Measurements from ENCODE around the gene SLC16A10.
"Not testable (repeated sequence)": the region's sequence is repeated elsewhere in the genome, so short reads cannot be mapped to it uniquely, and the experiment has no call there.

SLC16A10 gene

GRCh38 chr6:111080698-111081097, 6.6 kb upstream of the SLC16A10 start:
- no peak for DNase-seq (ENCODE audit: extremely low read depth in 1 of 2, low read depth in 1 of 2)

DNA sequence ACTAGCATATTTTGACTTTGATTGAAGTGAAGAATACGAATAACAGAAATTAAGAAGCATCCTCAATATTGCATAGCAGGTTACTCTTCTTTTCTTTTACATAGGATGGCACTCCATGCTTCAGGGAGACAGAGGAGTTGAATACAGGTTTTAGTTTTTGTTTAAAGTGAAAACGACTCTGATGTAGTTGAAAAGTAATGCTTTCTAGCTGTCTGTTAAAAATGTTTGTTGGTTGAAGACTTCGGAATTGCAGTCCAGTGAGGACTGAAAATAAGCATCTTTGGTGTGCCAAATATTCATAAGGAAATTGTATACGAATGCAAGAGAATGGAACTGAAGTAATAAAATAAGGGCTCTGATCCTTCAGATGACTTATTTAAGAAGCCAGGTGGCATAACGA, 618 bp upstream of the SLC16A10 start:
- DNase-seq (ENCODE audit: extremely low read depth in 1 of 2, low read depth in 1 of 2), result no peak

GRCh38 chr6:111087871-111088667, 766 bp downstream of the SLC16A10 start:
- DNase-seq (ENCODE audit: extremely low read depth in 1 of 2, low read depth in 1 of 2), result peak; percentile 36 to 45

GRCh38 chr6:111088668-111089003, 1.3 kb downstream of the SLC16A10 start:
- no peak for DNase-seq (ENCODE audit: extremely low read depth in 1 of 2, low read depth in 1 of 2)

- DNase-seq (ENCODE audit: extremely low read depth in 1 of 2, low read depth in 1 of 2), result no peak
These were observed 3.5 kb downstream of the SLC16A10 start for GRCh38 chr6:111090766-111091165.

- no peak for DNase-seq (ENCODE audit: extremely low read depth in 1 of 2, low read depth in 1 of 2)
These were observed 4.7 kb downstream of the SLC16A10 start for GRCh38 chr6:111091987-111092386.

- not testable (repeated sequence) for DNase-seq (ENCODE audit: extremely low read depth in 1 of 2, low read depth in 1 of 2)
These were observed 8.2 kb downstream of the SLC16A10 start for GRCh38 chr6:111095488-111095887.

GRCh38 chr6:111096246-111096645, 8.9 kb downstream of the SLC16A10 start:
- no peak for DNase-seq (ENCODE audit: extremely low read depth in 1 of 2, low read depth in 1 of 2)

DNA sequence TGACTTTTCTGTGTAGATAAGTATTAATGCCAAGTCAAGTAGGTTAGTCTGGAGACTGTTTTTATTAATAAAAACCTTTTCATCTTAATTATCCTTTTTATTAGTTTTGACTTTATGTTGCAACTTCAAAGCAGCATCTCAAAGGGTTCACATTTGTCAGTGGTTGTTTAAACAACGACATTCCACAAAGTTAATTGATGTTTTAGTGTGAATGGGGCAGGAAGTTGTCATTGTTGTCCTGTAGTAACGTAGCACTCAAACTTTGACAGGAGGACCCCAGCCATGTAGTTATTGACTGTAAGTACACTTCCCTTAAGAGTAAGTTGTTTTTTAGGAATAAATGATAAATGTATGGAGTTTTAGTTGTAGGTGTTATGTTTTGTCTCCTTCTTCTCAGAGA, 11.3 kb downstream of the SLC16A10 start:
- DNase-seq (ENCODE audit: extremely low read depth in 1 of 2, low read depth in 1 of 2), result no peak

DNA sequence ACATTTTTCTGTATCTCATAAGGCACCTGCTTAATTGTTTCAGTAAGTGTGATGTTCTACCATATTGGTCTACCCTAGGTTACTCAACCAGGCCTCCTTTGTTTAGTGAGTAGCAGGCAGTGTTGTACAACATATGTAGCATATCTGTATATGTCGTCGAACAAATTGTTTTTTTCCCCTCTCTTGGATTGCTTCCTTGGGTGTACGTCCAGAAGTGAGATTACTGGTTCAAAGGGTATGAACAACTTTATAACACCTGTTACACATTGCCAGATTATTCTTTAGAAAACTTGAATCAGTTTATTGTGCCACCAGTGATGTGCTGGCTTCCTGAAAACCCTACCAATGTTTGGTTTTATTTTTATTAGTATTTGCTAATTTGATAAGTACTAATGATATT, 14.7 kb downstream of the SLC16A10 start:
- no peak for DNase-seq (ENCODE audit: extremely low read depth in 1 of 2, low read depth in 1 of 2)

DNA sequence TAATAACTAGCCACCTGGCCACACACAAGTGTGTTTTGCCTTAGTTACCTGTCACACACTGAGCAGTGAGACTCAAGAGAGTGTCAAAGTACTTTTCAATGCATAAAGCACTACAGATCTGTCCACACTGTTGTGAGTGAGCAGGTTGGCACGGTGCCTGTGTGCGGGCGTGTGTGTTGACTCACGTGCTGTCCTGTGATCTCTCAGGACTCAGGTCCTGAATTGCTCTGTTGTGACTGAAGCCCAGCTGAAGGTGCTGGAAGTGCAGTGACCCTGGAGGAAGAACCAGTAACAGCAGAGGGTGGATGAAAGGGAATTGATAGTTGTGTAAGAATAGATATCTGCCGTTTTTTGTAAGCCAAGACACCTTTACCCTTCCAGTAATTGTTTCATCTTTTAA, 18.3 kb downstream of the SLC16A10 start:
- DNase-seq (ENCODE audit: extremely low read depth in 1 of 2, low read depth in 1 of 2), result no peak

GRCh38 chr6:111107589-111107988, 20.3 kb downstream of the SLC16A10 start:
- DNase-seq (ENCODE audit: extremely low read depth in 1 of 2, low read depth in 1 of 2), result no peak

- DNase-seq (ENCODE audit: extremely low read depth in 1 of 2, low read depth in 1 of 2), result no peak
These were observed 22.7 kb downstream of the SLC16A10 start for GRCh38 chr6:111110036-111110435.

- no peak for DNase-seq (ENCODE audit: extremely low read depth in 1 of 2, low read depth in 1 of 2)
These were observed 26.2 kb downstream of the SLC16A10 start for GRCh38 chr6:111113336-111114086.

GRCh38 chr6:111114087-111114443, 26.8 kb downstream of the SLC16A10 start:
- no peak for DNase-seq (ENCODE audit: extremely low read depth in 1 of 2, low read depth in 1 of 2)

DNA sequence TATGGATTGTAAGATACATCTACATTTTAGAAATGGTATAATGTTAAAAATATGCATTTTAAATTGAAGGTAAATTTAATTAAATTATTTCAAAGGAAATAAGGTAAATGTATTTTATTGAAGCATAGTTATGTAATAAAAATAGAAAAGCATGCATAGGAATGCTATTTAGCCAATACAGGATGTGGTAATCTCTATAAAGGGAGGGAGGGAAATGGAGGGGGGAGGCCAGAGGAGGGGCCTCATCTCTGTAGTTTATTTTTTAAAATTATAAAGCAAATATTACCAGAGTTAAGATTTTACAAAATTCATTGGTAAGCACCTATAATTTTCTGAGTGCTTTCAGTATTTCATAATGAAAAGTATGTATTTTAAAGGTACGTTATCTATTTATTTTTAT, 27.2 kb downstream of the SLC16A10 start:
- DNase-seq (ENCODE audit: extremely low read depth in 1 of 2, low read depth in 1 of 2), result no peak

DNA sequence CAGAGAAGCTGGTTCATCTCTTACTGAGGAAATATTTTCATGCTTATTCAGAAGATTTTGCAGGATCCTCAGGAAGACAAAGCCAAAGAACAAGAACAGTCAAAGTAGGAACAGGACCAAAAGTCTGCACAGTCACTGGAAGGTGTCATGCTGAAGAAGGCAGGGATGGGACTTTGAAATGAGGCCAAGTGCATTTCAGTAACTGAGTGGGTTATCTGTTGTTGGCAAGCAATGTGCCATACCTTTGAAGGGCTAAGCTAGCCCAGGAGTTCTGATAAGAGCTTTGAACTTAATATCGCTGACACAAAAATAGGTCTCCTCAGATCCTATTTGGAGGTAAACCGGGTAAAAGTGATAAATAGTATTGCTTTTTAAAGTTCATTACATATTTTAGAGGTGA, 31.5 kb downstream of the SLC16A10 start:
- DNase-seq (ENCODE audit: extremely low read depth in 1 of 2, low read depth in 1 of 2), result no peak

- DNase-seq (ENCODE audit: extremely low read depth in 1 of 2, low read depth in 1 of 2), result no peak
These were observed 32.4 kb downstream of the SLC16A10 start for GRCh38 chr6:111119571-111120329.

DNA sequence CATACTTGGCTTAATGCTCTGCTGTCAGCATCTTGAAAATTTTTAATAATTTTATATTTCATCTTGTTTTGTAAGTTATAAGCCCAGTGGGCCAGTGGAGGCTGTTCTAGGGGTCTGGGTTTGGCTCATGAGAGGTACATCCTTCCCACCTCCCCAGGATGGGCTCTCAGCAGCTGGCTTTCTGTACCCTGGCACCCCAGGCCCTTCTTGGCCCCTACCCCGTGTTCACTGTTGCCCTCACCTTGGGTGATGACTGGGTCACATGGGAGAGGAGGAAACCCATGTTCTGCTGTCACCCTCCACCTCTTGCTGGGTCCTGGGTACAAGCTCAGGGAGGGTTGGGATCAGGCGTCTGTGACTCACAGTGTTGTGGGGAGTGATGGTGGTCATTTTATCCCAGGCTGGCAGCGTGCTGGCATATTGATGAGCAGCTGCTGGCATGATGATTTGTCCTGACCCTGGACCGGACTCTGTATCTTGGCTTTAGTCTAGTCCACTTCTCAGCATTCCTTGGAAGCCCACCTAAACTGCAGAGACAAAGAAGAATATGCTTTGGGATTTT, 34.6 kb downstream of the SLC16A10 start:
- DNase-seq (ENCODE audit: extremely low read depth in 1 of 2, low read depth in 1 of 2), result no peak

- no peak for DNase-seq (ENCODE audit: extremely low read depth in 1 of 2, low read depth in 1 of 2)
These were observed 35.4 kb downstream of the SLC16A10 start for GRCh38 chr6:111122458-111123286.

DNA sequence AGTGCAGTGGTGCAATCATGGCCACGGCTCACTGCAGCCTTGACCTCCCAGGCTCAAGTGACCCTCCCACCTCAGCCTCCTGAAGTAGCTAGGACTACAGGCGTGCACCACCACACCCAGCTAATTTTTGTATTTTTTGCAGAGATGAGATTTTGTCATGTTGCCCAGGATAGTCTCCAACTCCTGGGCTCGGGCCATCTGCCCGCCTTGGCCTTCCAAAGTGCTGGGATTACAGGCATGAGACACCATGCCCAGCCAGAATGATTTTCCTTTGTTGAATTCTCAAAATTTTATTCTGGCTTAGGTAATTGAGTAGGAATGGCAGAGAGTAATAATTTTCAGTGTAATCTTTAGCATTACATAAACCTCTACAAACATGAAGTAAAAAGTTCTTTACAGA, 37.1 kb downstream of the SLC16A10 start:
- DNase-seq (ENCODE audit: extremely low read depth in 1 of 2, low read depth in 1 of 2), result no peak

Data from activated CD8-positive, alpha-beta memory T cell treated with anti-CD3 and anti-CD28 coated beads for 1 hour (primary cell).